ENCODE data around the gene SLC45A1.

Gene SLC45A1

GRCh38 chr1:8351693-8352470, 34.0 kb downstream of the SLC45A1 start (continued):
- no peak for TF ChIP-seq PRDM2 (tag by site-specific recombination; IDR thresholded peaks at IDR 0.05; ENCODE audit: borderline replicate concordance)
- TF ChIP-seq ZNF366 (tag by site-specific recombination; conservative IDR thresholded peaks at IDR 0.05), result no peak
- TF ChIP-seq OSR2 (tag by site-specific recombination; IDR thresholded peaks at IDR 0.05), result no peak
- no peak for TF ChIP-seq ZNF354C (tag by site-specific recombination; IDR thresholded peaks at IDR 0.05; ENCODE audit: borderline replicate concordance, low read depth)
- peak; percentile 15; the same call in 1 of the 2 replicates for TF ChIP-seq ZIC2 (tag by site-specific recombination; IDR thresholded peaks at IDR 0.05)
- peak; percentile 68 for TF ChIP-seq ZNF600 (tag by site-specific recombination; IDR thresholded peaks at IDR 0.05)

GRCh38 chr1:8352471-8352845, 34.5 kb downstream of the SLC45A1 start:
- H3K36me3 ChIP-seq (ENCODE audit: control insufficient read depth in 2 of 2, insufficient read depth in 1 of 2, low read length in 2 of 2), result peaks cover 0 to 51% of the 10 kb centered on the region in 2 experiments; a peak in 2 of 3 replicates
- TF ChIP-seq ZNF510 (tag by site-specific recombination; IDR thresholded peaks at IDR 0.05; ENCODE audit: insufficient replicate concordance) (no peak), ZNF449 (tag by site-specific recombination; IDR thresholded peaks at IDR 0.05) (peak; percentile 81)
- ChIA-PET POLR2A (interaction anchor here (0.6 kb wide), 2 partner anchors 29 to 58 kb away, joined by 3 to 4 read pairs; no protein-coding TSS in a partner anchor), CTCF (interaction anchor here (0.6 to 2.3 kb wide), 7 partner anchors 11 to 377 kb away, joined by 3 to 8 read pairs (median 6); no protein-coding TSS in a partner anchor)
- no peak overlapping the region for H3K27ac ChIP-seq (ENCODE audit: extremely low read depth, low read depth, low read length)
- no peaks in the 10 kb centered on the region for H3K4me1 ChIP-seq (ENCODE audit: control insufficient read depth, insufficient read depth, low read length)
- no peaks in the 10 kb centered on the region for H3K9me3 ChIP-seq (ENCODE audit: control insufficient read depth, insufficient read depth, low read depth, low read length)
- no peak overlapping the region for H3K4me3 ChIP-seq (ENCODE audit: low read depth, low read length)

GRCh38 chr1:8352886-8353785, 35.2 kb downstream of the SLC45A1 start:
- Histone ChIP-seq H3K36me3 (ENCODE audit: control insufficient read depth in 2 of 2, insufficient read depth in 1 of 2, low read length in 2 of 2) (peaks cover 0 to 58% of the 10 kb centered on the region in 2 experiments; a peak in 2 of 3 replicates), H3K4me3 (ENCODE audit: low read depth, low read length) (no peak overlapping the region), H3K4me1 (ENCODE audit: control insufficient read depth, insufficient read depth, low read length) (no peaks in the 10 kb centered on the region), H3K9me3 (ENCODE audit: control insufficient read depth, insufficient read depth, low read depth, low read length) (no peaks in the 10 kb centered on the region), H3K27ac (ENCODE audit: extremely low read depth, low read depth, low read length) (no peak overlapping the region)
- TF ChIP-seq ZFHX2 (tag by site-specific recombination; conservative IDR thresholded peaks at IDR 0.05), result 0 out of 2 replicates have a peak, but pooled peaks have one; percentile 18
- no peak for TF ChIP-seq ZNF521 (tag by site-specific recombination; IDR thresholded peaks at IDR 0.05)
- no peak for TF ChIP-seq ZNF645 (tag by site-specific recombination; IDR thresholded peaks at IDR 0.05)
- peak; percentile 61 for TF ChIP-seq ZNF600 (tag by site-specific recombination; IDR thresholded peaks at IDR 0.05)
- CTCF ChIA-PET, result interaction anchor here (0.6 to 2.3 kb wide), 6 partner anchors 10 to 377 kb away, joined by 3 to 8 read pairs (median 6); no protein-coding TSS in a partner anchor
- POLR2A ChIA-PET, result interaction anchor here (0.6 kb wide), 1 partner anchor 29 kb away, joined by 3 read pairs; no protein-coding TSS in a partner anchor

Data from HEK293 (cell line).